GM18858 (cell line): ENCODE results near the gene DYSF.
"Not testable (repeated sequence)": the region's sequence is repeated elsewhere in the genome, so short reads cannot be mapped to it uniquely, and the experiment has no call there.

Experiments used
- ATAC-seq: cut with Tn5 transposase; IDR thresholded peaks from one replicate; pipeline ENCODE4 v1.9.1; 2021; ENCODE audit not compliant: unreplicated experiment

DYSF gene

GRCh38 chr2:71453404-71454220, at the start of gene DYSF:
TSS of gene DYSF (plus strand) at chr2:71453561.
- no peak for ATAC-seq

DNA sequence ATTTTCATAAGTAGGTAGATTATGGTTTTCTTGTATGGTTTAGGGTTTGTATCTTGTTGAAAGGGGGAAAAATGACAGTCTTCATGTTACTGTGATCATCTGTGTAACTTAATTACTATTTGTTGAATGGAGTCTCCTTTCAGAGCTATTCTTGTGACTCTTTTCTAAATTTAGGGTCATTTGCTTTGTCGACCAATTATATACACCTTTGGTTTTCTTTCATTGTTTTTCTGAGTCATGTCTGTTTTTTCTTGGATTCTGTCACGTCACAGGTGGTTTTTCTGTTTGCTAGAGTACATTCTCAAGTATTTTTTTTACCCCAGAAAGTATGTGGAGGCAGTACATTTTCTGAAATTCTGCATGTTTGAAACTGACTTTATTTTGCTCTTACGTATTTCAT, 43.8 kb upstream of the DYSF start:
- ATAC-seq, result no peak

DNA sequence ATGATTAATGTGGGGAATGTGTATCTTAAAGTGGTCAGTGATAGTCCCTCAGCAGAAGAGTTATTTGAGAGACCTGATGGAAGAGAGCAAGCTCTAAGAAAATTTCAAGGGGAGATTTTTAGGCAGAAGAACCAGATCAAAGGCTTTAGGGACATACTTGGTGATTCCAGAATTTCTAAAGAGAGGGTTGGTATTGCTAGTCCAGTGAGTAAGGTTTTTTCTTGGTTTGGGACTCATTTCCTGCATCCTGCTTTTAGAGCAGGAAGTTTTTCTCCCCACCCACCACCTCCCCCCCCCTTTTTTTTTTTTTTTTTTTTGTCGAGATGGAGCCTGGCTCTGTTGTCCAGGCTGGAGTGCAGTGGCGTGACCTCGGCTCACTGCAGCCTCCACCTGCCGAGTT, 42.7 kb upstream of the DYSF start:
- ATAC-seq, result no peak

DNA sequence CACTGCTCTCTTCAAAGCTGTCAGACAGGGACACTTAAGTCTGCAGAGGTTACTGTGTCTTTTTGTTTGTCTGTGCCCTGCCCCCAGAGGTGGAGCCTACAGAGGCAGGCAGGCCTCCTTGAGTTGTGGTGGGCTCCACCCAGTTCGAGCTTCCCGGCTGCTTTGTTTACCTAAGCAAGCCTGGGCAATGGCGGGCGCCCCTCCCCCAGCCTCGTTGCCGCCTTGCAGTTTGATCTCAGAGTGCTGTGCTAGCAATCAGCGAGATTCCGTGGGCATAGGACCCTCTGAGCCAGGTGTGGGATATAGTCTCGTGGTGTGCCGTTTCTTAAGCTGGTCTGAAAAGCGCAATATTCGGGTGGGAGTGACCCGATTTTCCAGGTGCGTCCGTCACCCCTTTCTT, 36.5 kb upstream of the DYSF start:
- ATAC-seq, result not testable (repeated sequence)

DNA sequence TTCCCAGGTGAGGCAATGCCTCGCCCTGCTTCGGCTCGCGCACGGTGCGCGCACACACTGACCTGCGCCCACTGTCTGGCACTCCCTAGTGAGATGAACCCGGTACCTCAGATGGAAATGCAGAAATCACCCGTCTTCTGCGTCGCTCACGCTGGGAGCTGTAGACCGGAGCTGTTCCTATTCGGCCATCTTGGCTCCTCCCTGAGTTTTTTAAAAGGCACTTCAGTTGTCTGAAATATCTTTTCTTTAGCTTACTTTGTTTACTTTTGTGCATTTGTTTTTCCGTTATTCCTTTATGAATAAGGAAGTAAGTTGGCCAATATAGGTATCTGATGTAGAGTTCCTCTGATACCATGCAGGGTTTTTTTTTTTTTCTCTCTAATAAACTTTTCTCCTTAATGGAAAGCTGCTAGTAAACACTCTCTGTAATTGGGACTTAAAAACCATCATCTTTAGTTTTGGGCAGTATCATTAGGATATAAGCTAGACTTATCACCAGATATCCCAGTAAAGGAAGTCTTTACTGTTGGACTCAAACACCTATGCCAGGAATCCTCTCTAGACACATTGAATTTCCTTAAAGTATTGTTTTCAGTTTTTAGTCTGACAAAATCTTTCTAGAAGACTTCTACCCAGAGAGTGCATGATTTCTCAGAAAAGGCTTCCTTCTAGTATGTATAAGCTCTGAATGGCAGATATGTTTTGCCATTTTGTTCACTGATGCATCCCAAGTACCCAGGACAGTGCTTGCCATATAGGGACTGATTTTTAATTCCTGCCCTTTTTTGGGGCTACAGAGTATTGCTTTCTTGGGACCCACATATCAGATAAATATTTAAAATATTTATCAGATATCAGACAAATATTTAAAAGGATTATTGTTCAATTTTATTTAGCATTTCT, 35.8 kb upstream of the DYSF start:
- ATAC-seq, result no peak

- no peak for ATAC-seq
Observed at GRCh38 chr2:71419145-71419544, 34.2 kb upstream of the DYSF start.

DNA sequence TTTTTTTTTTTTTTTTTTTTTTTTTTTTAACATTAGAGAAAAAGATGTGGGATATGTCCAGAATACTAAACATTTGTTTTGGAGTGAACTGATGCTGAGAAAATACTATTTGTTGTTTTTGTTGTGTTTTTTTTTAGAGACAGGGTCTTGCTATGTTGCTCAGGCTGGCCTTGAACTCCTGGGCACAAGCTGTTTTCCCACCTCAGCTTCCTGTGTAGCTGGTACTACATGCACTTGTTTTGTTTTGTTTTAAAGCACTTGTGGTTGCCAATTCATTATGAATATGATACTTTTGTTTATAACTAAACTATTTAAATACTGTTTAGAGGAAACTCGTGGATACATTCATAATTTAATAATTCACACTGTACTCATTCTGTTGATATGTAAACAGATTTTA, 33.4 kb upstream of the DYSF start:
- no peak for ATAC-seq

DNA sequence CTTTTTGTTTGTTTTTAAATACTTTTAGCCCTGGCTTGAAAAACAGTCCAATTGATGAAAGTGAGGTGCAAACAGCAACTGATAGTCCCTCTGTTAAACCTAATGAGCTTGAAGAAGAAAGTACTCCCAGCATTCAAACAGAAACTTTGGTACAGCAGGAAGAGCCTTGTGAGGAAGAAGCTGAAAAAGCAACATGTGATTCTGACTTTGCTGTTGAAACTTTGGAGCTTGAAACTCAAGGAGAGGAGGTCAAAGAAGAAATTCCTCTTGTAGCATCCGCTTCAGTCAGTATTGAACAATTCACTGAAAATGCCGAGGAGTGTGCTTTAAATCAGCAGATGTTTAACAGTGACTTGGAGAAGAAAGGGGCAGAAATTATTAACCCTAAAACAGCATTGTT, 30.6 kb upstream of the DYSF start:
- ATAC-seq, result no peak

DNA sequence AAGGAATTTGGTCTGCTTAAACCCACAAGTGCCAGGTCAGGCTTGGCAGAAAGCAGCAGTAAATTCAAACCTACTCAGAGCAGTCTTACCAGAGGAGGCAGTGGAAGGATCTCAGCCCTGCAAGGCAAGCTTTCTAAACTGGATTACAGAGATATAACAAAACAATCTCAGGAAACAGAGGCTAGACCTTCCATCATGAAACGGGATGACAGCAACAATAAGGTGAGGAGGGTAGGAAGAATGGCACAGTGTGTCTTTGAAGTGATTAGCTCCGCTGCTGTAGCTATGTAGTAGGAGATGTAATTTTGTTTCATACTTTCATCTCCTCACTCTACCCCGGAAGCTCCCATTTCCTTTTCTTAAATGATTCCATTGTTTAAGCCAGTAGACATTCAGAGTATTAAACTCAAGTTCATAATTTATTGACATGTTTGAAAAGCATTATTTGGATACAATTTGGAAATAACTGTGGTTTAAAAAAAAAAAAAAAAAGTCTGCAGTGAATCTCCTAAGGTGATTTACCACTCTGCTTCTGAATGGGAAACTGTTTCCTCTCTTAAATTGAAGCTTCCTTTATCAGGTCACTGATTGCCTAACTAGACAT, 29.4 kb upstream of the DYSF start:
- ATAC-seq, result no peak

DNA sequence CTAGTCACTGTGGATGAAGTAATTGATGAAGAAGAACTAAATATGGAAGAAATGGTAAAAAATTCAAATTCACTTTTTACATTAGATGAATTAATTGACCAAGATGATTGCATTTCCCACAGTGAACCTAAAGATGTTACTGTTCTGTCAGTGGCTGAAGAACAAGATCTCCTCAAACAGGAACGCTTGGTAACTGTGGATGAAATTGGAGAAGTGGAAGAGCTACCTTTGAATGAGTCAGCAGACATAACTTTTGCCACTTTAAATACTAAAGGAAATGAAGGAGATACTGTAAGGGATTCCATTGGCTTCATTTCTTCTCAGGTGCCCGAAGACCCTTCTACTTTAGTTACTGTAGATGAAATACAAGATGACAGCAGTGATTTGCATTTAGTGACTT, 26.6 kb upstream of the DYSF start:
- no peak for ATAC-seq

GRCh38 chr2:71428472-71429383, 24.6 kb upstream of the DYSF start:
- ATAC-seq, result no peak

DNA sequence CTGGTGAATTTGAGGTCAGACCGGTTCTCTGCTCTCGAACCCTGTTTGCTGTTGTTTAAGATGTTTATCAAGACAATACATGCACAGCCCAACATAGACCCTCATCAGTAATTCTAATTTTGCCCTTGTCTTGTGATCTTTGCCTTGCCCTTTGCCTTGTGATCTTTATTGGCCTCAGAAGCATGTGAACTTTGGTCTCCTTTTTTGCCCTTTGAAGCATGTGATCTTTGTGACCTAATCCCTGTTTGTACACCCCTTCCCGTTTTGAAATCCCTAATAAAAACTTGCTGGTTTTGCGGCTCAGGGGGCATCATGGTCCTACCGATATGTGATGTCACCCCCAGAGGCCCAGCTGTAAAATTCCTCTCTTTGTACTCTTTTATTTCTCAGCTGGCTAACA, 8.2 kb upstream of the DYSF start:
- ATAC-seq, result not testable (repeated sequence)

DNA sequence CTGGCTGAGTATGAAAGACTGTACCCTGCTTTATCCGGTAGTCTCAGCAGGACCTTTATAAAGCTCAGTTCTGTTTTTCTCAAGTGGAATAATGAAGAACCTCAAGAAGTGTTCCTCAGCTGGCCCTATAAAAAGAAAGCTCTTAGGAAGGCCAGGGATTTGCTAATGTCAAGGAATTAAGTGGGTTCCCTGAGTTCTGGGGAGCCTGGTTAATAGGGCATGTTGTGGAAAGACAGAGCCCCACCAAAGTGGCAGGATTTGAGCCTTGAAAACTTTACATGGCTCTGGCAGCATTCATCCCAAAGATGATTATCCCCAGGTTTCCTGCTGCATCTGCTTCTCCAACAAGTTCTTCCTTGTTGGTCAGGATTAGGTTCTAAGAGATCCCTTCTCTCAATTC, 6.9 kb upstream of the DYSF start:
- ATAC-seq, result no peak

DNA sequence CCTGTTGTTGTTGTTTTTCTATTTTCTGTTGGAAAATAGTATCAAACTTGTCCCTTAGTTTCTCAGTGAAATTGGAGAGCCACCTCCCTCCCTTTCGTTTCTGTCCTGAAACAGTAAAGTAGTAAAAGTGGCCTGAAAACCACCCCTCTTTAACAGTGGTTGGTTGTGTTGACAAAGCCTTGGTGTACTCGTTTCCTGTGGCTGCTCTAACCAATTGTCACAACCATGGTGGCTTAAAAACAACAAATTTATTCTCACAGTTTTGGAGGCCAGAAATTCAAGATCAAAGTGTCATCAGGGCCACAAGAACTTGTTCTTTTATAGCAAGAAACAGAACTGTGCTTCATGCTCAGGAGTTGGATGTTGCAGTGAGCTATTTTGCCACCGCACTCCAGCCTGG, 4.0 kb upstream of the DYSF start:
- no peak for ATAC-seq

GRCh38 chr2:71451705-71452104, 1.7 kb upstream of the DYSF start:
- no peak for ATAC-seq

DNA sequence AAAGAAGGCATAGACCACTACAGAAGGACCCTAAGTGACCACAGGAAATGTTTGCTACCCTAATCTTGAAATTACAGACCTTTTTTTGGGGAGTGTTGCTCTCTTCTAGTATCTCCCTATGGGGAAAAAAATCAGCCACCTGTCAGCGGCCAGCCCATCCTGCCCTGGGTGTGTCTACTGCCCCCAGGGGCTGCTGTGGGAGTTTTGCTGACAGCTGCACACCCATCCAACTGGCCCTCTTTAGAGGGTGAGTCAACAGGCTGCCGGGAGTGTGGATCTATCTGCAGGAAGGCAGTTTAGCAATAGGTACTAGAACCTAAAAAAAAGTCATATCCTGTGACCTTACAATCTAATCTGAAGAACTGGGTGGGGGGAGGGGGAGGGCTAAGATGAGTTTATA, 796 bp upstream of the DYSF start:
- no peak for ATAC-seq

DNA sequence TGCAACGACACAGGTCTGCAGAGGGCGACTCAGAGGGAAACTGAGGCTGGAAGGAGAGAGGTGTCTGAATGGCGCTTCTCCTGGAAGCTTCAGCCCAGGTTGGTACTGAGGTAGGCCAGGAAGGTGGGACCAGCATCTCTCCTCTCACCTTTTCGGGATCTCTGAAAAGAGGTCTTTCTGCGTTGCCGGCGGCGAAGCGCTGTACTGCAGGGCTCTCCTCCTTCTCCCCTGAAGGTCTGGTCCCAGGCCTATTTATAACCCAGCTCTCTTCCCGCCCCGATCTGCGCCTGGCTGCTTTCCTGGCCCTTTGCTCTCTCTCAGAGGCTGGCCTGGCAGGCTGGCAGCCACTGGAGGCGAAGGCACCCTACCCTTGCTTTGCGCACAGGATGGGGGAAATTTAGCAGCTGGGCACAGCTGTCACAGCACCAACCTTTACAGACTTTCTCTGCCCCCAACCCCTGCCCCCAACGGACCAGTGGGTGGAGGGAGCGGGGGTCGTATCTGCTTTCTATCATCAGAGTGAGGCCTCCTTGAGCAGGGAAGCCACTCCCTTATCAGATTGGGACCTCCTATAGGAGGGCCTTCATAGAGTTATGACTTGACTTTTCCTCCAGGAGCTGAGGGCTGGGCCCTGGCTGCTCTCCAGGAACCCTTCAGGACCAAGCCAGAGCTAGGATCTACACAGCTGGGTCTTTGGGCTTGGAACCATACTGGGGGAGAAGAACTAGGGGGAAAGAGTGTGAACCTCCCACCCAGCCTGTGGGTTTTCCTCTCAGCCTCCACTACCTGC, 1.1 kb downstream of the DYSF start:
- ATAC-seq, result no peak

- ATAC-seq, result no peak
Observed at GRCh38 chr2:71455011-71455740, 1.8 kb downstream of the DYSF start.
